Loucy (cell line): ENCODE measurements around the gene CADM1.

Experiments
- H2AFZ ChIP-seq: fragments of 200-600 bp; sonication (generic); 2 replicates; pipeline ENCODE4 v1.6.0; 2016; ENCODE audit warnings: antibody characterized with exemption, mild to moderate bottlenecking, low read length, moderate library complexity
- H3F3A ChIP-seq: fragments of 200-600 bp; 2 replicates; pipeline ENCODE4 v1.6.0; 2016; ENCODE audit warnings: antibody characterized with exemption, low read depth, mild to moderate bottlenecking
- H3K27me3 ChIP-seq: fragments of 200-600 bp; sonication (generic); 2 replicates; pipeline ENCODE4 v1.6.1; 2014; ENCODE audit warnings: low read length, mild to moderate bottlenecking; ENCODE audit not compliant: insufficient read depth, poor library complexity, severe bottlenecking
- H3K36me3 ChIP-seq: fragments of 200-600 bp; sonication (generic); 2 replicates; pipeline ENCODE4 v1.6.1; 2016; ENCODE audit warnings: low read length; ENCODE audit not compliant: insufficient read depth
- H3K4me1 ChIP-seq: fragments of 200-600 bp; sonication (generic); 2 replicates; pipeline ENCODE4 v1.5.1; 2014; ENCODE audit warnings: low read length, mild to moderate bottlenecking; ENCODE audit not compliant: insufficient read depth, poor library complexity, severe bottlenecking
- H3K4me2 ChIP-seq: fragments of 200-600 bp; sonication (generic); 2 replicates; pipeline ENCODE4 v1.6.0; 2014; ENCODE audit warnings: antibody characterized with exemption, low read length, low read depth, mild to moderate bottlenecking; ENCODE audit not compliant: poor library complexity, severe bottlenecking
- H3K4me3 ChIP-seq: fragments of 200-600 bp; sonication (generic); 2 replicates; pipeline ENCODE4 v1.5.1; 2014; ENCODE audit warnings: low read length, mild to moderate bottlenecking, mixed read lengths; ENCODE audit not compliant: poor library complexity, severe bottlenecking
- H3K79me2 ChIP-seq: fragments of 200-600 bp; sonication (generic); 2 replicates; pipeline ENCODE4 v1.6.1; 2014; ENCODE audit warnings: low read length; ENCODE audit not compliant: insufficient read depth
- H3K9ac ChIP-seq: fragments of 200-600 bp; sonication (generic); 2 replicates; pipeline ENCODE4 v1.6.0; 2014; ENCODE audit warnings: mild to moderate bottlenecking, low read depth, low read length, moderate library complexity; ENCODE audit not compliant: poor library complexity, severe bottlenecking
- H3K9me2 ChIP-seq: fragments of 200-600 bp; sonication (generic); replicated peaks from 2 replicates; pipeline ENCODE4 v1.6.1; 2016; ENCODE audit warnings: low read depth, low read length, mixed read lengths
- H3K9me3 ChIP-seq: fragments of 200-600 bp; sonication (generic); 2 replicates; pipeline ENCODE4 v1.6.1; 2014; ENCODE audit warnings: mild to moderate bottlenecking, antibody characterized with exemption, low read length, low read depth; ENCODE audit not compliant: insufficient read depth
- H4K20me1 ChIP-seq: fragments of 200-600 bp; sonication (generic); 2 replicates; pipeline ENCODE4 v1.6.0; 2014; ENCODE audit warnings: antibody characterized with exemption, low read length, mild to moderate bottlenecking; ENCODE audit not compliant: insufficient read depth, poor library complexity, severe bottlenecking
- CTCF ChIP-seq: fragments of 200-600 bp; sonication (generic); conservative IDR thresholded peaks from 2 replicates; pipeline ENCODE4 v1.5.1; 2014; ENCODE audit warnings: mild to moderate bottlenecking, antibody characterized with exemption, low read length
- EZH2phosphoT487 ChIP-seq: fragments of 200-600 bp; IDR thresholded peaks from 2 replicates; pipeline ENCODE4 v1.6.1; 2018; ENCODE audit warnings: antibody characterized with exemption, mild to moderate bottlenecking, moderate library complexity, borderline replicate concordance

The CADM1 gene

GRCh38 chr11:115202074-115202473, 302.1 kb downstream of the CADM1 start:
- H3K4me3 ChIP-seq, result no peak overlapping the region
- TF ChIP-seq CTCF (no peak), EZH2phosphoT487 (no peak)
- H3K79me2 ChIP-seq, result no peaks in the 10 kb centered on the region
- H3K9me3 ChIP-seq, result no peaks in the 10 kb centered on the region
- H3K4me2 ChIP-seq, result no peak overlapping the region
- no peak overlapping the region for H3K9ac ChIP-seq
- H3K27me3 ChIP-seq, result no peaks in the 10 kb centered on the region
- no peaks in the 10 kb centered on the region for H3F3A ChIP-seq
- no peaks in the 10 kb centered on the region for H3K9me2 ChIP-seq
- no peak overlapping the region for H2AFZ ChIP-seq
- H3K4me1 ChIP-seq, result no peaks in the 10 kb centered on the region
- H3K36me3 ChIP-seq, result no peaks in the 10 kb centered on the region
- H4K20me1 ChIP-seq, result no peaks in the 10 kb centered on the region

GRCh38 chr11:115201111-115201792, 303.0 kb downstream of the CADM1 start:
- TF ChIP-seq EZH2phosphoT487 (no peak), CTCF (no peak)
- Histone ChIP-seq H3K36me3 (no peaks in the 10 kb centered on the region), H4K20me1 (no peaks in the 10 kb centered on the region), H3K4me3 (no peak overlapping the region), H3K9me2 (no peaks in the 10 kb centered on the region), H3F3A (no peaks in the 10 kb centered on the region), H3K27me3 (no peaks in the 10 kb centered on the region), H3K4me2 (no peak overlapping the region), H3K4me1 (no peaks in the 10 kb centered on the region), H3K9ac (no peak overlapping the region), H3K9me3 (no peaks in the 10 kb centered on the region), H2AFZ (no peak overlapping the region), H3K79me2 (no peaks in the 10 kb centered on the region)

DNA sequence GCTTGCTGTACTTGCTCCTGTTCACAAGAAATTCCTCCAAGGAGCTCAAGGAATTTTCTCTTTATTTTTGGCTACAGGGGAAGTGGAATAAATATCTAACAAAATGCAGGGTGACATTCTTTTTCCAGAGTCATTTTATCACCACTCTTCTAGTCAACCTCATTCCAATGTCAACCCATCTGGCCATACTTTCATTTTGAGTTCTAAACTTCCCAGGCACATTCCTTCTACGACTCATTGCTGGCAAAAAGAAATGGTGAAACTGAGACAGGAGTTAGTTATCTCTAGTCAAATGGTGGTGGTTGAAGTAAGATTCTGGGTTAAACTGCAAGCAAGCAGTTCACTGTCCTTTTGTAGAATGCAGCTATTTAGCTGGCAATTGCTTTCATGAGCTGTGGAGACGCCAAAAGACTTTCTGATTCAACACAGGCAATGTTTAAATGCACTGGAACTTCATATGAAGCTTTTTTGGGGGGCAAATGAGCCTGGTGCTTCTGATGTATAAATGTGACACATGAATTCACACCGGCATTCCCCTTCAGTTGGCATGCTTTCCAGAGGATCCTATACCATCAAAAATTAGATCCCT, 304.6 kb downstream of the CADM1 start:
- no peaks in the 10 kb centered on the region for H3K79me2 ChIP-seq
- H4K20me1 ChIP-seq, result no peaks in the 10 kb centered on the region
- H3K4me3 ChIP-seq, result no peak overlapping the region
- H3K4me2 ChIP-seq, result no peak overlapping the region
- H3K9ac ChIP-seq, result no peak overlapping the region
- H3K4me1 ChIP-seq, result no peaks in the 10 kb centered on the region
- no peak overlapping the region for H2AFZ ChIP-seq
- H3K36me3 ChIP-seq, result no peaks in the 10 kb centered on the region
- H3F3A ChIP-seq, result no peaks in the 10 kb centered on the region
- TF ChIP-seq EZH2phosphoT487 (no peak), CTCF (no peak)
- H3K9me3 ChIP-seq, result no peaks in the 10 kb centered on the region
- no peaks in the 10 kb centered on the region for H3K27me3 ChIP-seq
- no peaks in the 10 kb centered on the region for H3K9me2 ChIP-seq
